HepG2 (cell line): ENCODE results near the gene CUL4A. TPM values are rescaled to one million over a fixed set of nuclear protein-coding genes. Genes with fewer than 3 reads are reported as not detected.

Experiments used
- GATAD2A ChIP-seq: IDR thresholded peaks from 2 replicates; pipeline ENCODE4 v1.6.1; 2016
- HNRNPUL1 ChIP-seq: fragments of 200-400 bp; formaldehyde crosslinking; IDR thresholded peaks from 2 replicates; pipeline ENCODE4 v1.6.1; 2017; ENCODE audit warnings: low read depth, mild to moderate bottlenecking, low read length, moderate library complexity
- KDM5B ChIP-seq: sonication (generic); formaldehyde crosslinking; IDR thresholded peaks from 2 replicates; pipeline ENCODE4 v1.4.0; 2020; ENCODE audit warnings: missing genetic modification reagents, mild to moderate bottlenecking, borderline replicate concordance
- KMT2B ChIP-seq: IDR thresholded peaks from 2 replicates; pipeline ENCODE4 v1.6.1; 2016; ENCODE audit warnings: missing genetic modification reagents, missing compliant biosample characterization
- MEF2D ChIP-seq: sonication (generic); formaldehyde crosslinking; IDR thresholded peaks from 2 replicates; pipeline ENCODE4 v1.5.1; 2020; ENCODE audit warnings: mild to moderate bottlenecking, missing genetic modification reagents
- MIER2 ChIP-seq: IDR thresholded peaks from 2 replicates; pipeline ENCODE4 v1.6.1; 2016; ENCODE audit warnings: missing biosample characterization, missing genetic modification reagents
- NFATC3 ChIP-seq: sonication (generic); formaldehyde crosslinking; IDR thresholded peaks from 2 replicates; pipeline ENCODE4 v1.5.1; 2020; ENCODE audit warnings: mild to moderate bottlenecking, missing genetic modification reagents
- NFKB2 ChIP-seq: sonication (generic); formaldehyde crosslinking; IDR thresholded peaks from 2 replicates; pipeline ENCODE4 v1.4.0; 2020; ENCODE audit warnings: missing genetic modification reagents, borderline replicate concordance
- PPARG ChIP-seq: conservative IDR thresholded peaks from 2 replicates; pipeline ENCODE4 v1.6.1; 2016; ENCODE audit warnings: missing biosample characterization, missing genetic modification reagents
- SIN3B ChIP-seq: fragments of 150-350 bp; IDR thresholded peaks from 2 replicates; pipeline ENCODE4 v1.6.1; 2014; ENCODE audit warnings: low read length
- ZNF121 ChIP-seq: sonication (generic); formaldehyde crosslinking; IDR thresholded peaks from 2 replicates; pipeline ENCODE4 v1.5.0; 2020; ENCODE audit warnings: mild to moderate bottlenecking, missing genetic modification reagents
- ZNF160 ChIP-seq: sonication (generic); formaldehyde crosslinking; IDR thresholded peaks from 2 replicates; pipeline ENCODE4 v1.8.0; 2022; ENCODE audit warnings: mild to moderate bottlenecking, inconsistent platforms, missing genetic modification reagents
- ZNF329 ChIP-seq: sonication (generic); formaldehyde crosslinking; IDR thresholded peaks from 2 replicates; pipeline ENCODE4 v1.9.0; 2021; ENCODE audit warnings: low read depth, mild to moderate bottlenecking, missing genetic modification reagents
- ZNF792 ChIP-seq: IDR thresholded peaks from 2 replicates; pipeline ENCODE4 v1.6.1; 2016
- ZSCAN21 ChIP-seq: sonication (generic); formaldehyde crosslinking; IDR thresholded peaks from 2 replicates; pipeline ENCODE4 v1.8.0; 2022; ENCODE audit warnings: mild to moderate bottlenecking, missing genetic modification reagents, moderate library complexity, borderline replicate concordance
- polyA plus RNA-seq, 8 experiments: library from polyadenylated mRNA; depleted of rRNA in 3 of 8; stranded (reverse) in 7 of 8; unstranded in 1 of 8; fragments of >200 nt; fragmentation: Illumina TruSeq in 4 of 8; extraction: Trizol in 4 of 8; gene quantifications; 2 replicates each; pipeline versions ENCODE4 v1.2.1 to v1.2.3, GENCODE V29; 2011 to 2016; ENCODE audit warnings: low read depth in 4 of 8, missing spikeins in 1 of 8, mixed read lengths in 1 of 8; ENCODE audit not compliant: insufficient read depth in 1 of 8
- total RNA-seq, 5 experiments: library from RNA; depleted of rRNA; stranded (reverse); fragments of >200 nt; fragmentation: Illumina TruSeq; extraction: Trizol; gene quantifications; 2 replicates each; pipeline ENCODE4 v1.2.3, GENCODE V29; 2016; ENCODE audit warnings: low read depth in 1 of 5
- TF ChIP-seq, protein P1 (sequence below): sonication (generic); formaldehyde crosslinking; IDR thresholded peaks from 2 replicates; pipeline ENCODE4 v1.4.0; 2020; ENCODE audit warnings: missing genetic modification reagents, borderline replicate concordance
- TF ChIP-seq, protein P2 (sequence below): IDR thresholded peaks from 2 replicates; pipeline ENCODE4 v1.6.1; 2018; ENCODE audit warnings: missing genetic modification reagents, mild to moderate bottlenecking, missing compliant biosample characterization
- TF ChIP-seq, protein P3 (sequence below): sonication (generic); IDR thresholded peaks from 2 replicates; pipeline ENCODE4 v1.6.1; 2016; ENCODE audit warnings: low read depth, borderline replicate concordance
- TF ChIP-seq, protein P4 (sequence below): sonication (generic); formaldehyde crosslinking; IDR thresholded peaks from 2 replicates; pipeline ENCODE4 v1.4.0; 2020; ENCODE audit warnings: mild to moderate bottlenecking, missing genetic modification reagents, borderline replicate concordance
- TF ChIP-seq, protein P5 (sequence below): IDR thresholded peaks from 2 replicates; pipeline ENCODE4 v1.6.1; 2018; ENCODE audit warnings: missing genetic modification reagents
- TF ChIP-seq, protein P6 (sequence below): sonication (generic); formaldehyde crosslinking; IDR thresholded peaks from 2 replicates; pipeline ENCODE4 v1.9.0; 2021; ENCODE audit warnings: missing genetic modification reagents, borderline replicate concordance

Gene CUL4A
- total and polyA plus RNA-seq, 2 of the 13 experiments (the other 11 are each of a cell fraction or from before 2014, with no cell fraction given), result 51.2 to 75.3 TPM

DNA sequence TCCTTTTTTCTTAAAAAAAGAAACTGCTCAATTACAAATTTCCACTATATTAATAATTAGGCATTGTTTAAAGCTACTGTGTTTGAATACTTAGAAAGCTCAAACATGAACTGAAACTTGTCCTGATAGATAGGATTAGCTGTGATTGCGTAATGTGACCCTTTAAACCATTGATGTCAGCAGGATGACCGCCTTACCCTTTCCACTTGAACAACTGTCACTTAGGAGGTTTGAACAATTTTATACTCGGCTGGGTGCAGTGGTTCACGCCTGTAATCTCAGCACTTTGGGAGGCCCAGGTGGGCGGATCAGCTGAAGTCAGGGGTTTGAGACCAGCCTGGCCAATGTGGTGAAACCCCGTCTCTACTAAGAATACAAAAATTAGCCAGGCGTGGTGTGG, 90.5 kb downstream of the CUL4A start (continued):
- TF ChIP-seq ZNF329 (CRISPR knock-in tag), result no peak
- no peak for TF ChIP-seq MIER2 (CRISPR knock-in tag)
- TF ChIP-seq KMT2B (CRISPR knock-in tag), result peak; percentile 55; the same call in 1 of the 2 replicates
- 0 out of 2 replicates have a peak, but pooled peaks have one; percentile 27 for TF ChIP-seq ZNF792 (CRISPR knock-in tag)
- no peak for TF ChIP-seq ZSCAN21 (CRISPR knock-in tag)
- TF ChIP-seq ZNF160, result no peak
- TF ChIP-seq, protein P1, sequence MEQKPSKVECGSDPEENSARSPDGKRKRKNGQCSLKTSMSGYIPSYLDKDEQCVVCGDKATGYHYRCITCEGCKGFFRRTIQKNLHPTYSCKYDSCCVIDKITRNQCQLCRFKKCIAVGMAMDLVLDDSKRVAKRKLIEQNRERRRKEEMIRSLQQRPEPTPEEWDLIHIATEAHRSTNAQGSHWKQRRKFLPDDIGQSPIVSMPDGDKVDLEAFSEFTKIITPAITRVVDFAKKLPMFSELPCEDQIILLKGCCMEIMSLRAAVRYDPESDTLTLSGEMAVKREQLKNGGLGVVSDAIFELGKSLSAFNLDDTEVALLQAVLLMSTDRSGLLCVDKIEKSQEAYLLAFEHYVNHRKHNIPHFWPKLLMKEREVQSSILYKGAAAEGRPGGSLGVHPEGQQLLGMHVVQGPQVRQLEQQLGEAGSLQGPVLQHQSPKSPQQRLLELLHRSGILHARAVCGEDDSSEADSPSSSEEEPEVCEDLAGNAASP, result peak; percentile 67; the same call in 1 of the 2 replicates
- TF ChIP-seq, protein P2, sequence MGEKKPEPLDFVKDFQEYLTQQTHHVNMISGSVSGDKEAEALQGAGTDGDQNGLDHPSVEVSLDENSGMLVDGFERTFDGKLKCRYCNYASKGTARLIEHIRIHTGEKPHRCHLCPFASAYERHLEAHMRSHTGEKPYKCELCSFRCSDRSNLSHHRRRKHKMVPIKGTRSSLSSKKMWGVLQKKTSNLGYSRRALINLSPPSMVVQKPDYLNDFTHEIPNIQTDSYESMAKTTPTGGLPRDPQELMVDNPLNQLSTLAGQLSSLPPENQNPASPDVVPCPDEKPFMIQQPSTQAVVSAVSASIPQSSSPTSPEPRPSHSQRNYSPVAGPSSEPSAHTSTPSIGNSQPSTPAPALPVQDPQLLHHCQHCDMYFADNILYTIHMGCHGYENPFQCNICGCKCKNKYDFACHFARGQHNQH (CRISPR knock-in tag), result no peak
- TF ChIP-seq, protein P3, sequence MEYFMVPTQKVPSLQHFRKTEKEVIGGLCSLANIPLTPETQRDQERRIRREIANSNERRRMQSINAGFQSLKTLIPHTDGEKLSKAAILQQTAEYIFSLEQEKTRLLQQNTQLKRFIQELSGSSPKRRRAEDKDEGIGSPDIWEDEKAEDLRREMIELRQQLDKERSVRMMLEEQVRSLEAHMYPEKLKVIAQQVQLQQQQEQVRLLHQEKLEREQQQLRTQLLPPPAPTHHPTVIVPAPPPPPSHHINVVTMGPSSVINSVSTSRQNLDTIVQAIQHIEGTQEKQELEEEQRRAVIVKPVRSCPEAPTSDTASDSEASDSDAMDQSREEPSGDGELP, result peak; percentile 39; the same call in 1 of the 2 replicates
- TF ChIP-seq, protein P4, sequence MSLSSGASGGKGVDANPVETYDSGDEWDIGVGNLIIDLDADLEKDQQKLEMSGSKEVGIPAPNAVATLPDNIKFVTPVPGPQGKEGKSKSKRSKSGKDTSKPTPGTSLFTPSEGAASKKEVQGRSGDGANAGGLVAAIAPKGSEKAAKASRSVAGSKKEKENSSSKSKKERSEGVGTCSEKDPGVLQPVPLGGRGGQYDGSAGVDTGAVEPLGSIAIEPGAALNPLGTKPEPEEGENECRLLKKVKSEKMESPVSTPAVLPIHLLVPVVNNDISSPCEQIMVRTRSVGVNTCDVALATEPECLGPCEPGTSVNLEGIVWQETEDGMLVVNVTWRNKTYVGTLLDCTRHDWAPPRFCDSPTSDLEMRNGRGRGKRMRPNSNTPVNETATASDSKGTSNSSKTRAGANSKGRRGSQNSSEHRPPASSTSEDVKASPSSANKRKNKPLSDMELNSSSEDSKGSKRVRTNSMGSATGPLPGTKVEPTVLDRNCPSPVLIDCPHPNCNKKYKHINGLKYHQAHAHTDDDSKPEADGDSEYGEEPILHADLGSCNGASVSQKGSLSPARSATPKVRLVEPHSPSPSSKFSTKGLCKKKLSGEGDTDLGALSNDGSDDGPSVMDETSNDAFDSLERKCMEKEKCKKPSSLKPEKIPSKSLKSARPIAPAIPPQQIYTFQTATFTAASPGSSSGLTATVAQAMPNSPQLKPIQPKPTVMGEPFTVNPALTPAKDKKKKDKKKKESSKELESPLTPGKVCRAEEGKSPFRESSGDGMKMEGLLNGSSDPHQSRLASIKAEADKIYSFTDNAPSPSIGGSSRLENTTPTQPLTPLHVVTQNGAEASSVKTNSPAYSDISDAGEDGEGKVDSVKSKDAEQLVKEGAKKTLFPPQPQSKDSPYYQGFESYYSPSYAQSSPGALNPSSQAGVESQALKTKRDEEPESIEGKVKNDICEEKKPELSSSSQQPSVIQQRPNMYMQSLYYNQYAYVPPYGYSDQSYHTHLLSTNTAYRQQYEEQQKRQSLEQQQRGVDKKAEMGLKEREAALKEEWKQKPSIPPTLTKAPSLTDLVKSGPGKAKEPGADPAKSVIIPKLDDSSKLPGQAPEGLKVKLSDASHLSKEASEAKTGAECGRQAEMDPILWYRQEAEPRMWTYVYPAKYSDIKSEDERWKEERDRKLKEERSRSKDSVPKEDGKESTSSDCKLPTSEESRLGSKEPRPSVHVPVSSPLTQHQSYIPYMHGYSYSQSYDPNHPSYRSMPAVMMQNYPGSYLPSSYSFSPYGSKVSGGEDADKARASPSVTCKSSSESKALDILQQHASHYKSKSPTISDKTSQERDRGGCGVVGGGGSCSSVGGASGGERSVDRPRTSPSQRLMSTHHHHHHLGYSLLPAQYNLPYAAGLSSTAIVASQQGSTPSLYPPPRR (CRISPR knock-in tag), result peak; percentile 65; the same call in 1 of the 2 replicates
- peak; percentile 81 for TF ChIP-seq GATAD2A (CRISPR knock-in tag)
- no peak for TF ChIP-seq HNRNPUL1
- TF ChIP-seq NFKB2 (CRISPR knock-in tag), result no peak
- no peak for TF ChIP-seq ZNF121
- TF ChIP-seq MEF2D, result no peak
- TF ChIP-seq NFATC3 (CRISPR knock-in tag), result no peak
- TF ChIP-seq, protein P5, sequence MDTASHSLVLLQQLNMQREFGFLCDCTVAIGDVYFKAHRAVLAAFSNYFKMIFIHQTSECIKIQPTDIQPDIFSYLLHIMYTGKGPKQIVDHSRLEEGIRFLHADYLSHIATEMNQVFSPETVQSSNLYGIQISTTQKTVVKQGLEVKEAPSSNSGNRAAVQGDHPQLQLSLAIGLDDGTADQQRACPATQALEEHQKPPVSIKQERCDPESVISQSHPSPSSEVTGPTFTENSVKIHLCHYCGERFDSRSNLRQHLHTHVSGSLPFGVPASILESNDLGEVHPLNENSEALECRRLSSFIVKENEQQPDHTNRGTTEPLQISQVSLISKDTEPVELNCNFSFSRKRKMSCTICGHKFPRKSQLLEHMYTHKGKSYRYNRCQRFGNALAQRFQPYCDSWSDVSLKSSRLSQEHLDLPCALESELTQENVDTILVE, result 0 out of 2 replicates have a peak, but pooled peaks have one; percentile 25
- TF ChIP-seq KDM5B (CRISPR knock-in tag), result no peak
- TF ChIP-seq PPARG, result 0 out of 2 replicates have a peak, but pooled peaks have one; percentile 49
- TF ChIP-seq, protein P6, sequence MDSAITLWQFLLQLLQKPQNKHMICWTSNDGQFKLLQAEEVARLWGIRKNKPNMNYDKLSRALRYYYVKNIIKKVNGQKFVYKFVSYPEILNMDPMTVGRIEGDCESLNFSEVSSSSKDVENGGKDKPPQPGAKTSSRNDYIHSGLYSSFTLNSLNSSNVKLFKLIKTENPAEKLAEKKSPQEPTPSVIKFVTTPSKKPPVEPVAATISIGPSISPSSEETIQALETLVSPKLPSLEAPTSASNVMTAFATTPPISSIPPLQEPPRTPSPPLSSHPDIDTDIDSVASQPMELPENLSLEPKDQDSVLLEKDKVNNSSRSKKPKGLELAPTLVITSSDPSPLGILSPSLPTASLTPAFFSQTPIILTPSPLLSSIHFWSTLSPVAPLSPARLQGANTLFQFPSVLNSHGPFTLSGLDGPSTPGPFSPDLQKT (CRISPR knock-in tag), result no peak
- TF ChIP-seq SIN3B, result no peak
